B cell (primary cell): ENCODE data around the gene TXNL1. TPM values are rescaled to one million over a fixed set of nuclear protein-coding genes. Genes with fewer than 3 reads are reported as not detected.

ENCODE experiments used
- ATAC-seq: fragments of 200-7000 bp; cut with Tn5 transposase; one replicate; pipeline ENCODE4 v1.10.0; 2021; ENCODE audit warnings: low read depth, mild to moderate bottlenecking, moderate number of reproducible peaks, moderate library complexity
- CTCF ChIA-PET: fragments of 350-600 bp; sonication (Branson Sonifier 250); formaldehyde crosslinking; loops from one replicate; lab custom pipeline; 2021; ENCODE audit warnings: antibody characterized with exemption, inconsistent platforms; lab: Charles Lee
- POLR2A ChIA-PET: fragments of 350-600 bp; sonication (Branson Sonifier 250); formaldehyde crosslinking; loops from one replicate; lab custom pipeline; 2021; ENCODE audit warnings: antibody characterized with exemption; lab: Charles Lee
- DNase-seq: peaks from one replicate; pipeline ENCODE4 v3.0.0; 2013
- H2AFZ ChIP-seq: 2 replicates; pipeline ENCODE4 v1.6.1; 2012; ENCODE audit warnings: mild to moderate bottlenecking, low read depth, low read length; ENCODE audit not compliant: insufficient read depth, poor library complexity, severe bottlenecking
- H3K27ac ChIP-seq, 2 donors: 1 replicate in 1 of 2; 2 replicates in 1 of 2; pipeline ENCODE4 v1.5.1; 2012 to 2013; ENCODE audit warnings: low read length in 2 of 2, mild to moderate bottlenecking in 2 of 2, moderate library complexity in 1 of 2
- H3K27me3 ChIP-seq, 4 experiments: fragments of 200-600 bp in 1 of 4; sonication (generic) in 1 of 4; replicated peaks in 1 of 4; 1 replicate in 2 of 4; 2 replicates in 2 of 4; pipeline versions ENCODE4 v1.6.1 to v1.7.0; 2013 to 2016; ENCODE audit warnings: low read length in 3 of 4, mild to moderate bottlenecking in 2 of 4, mixed read lengths in 1 of 4, moderate library complexity in 1 of 4; ENCODE audit not compliant: insufficient read depth in 4 of 4, control insufficient read depth in 3 of 4; ENCODE audit errors: control extremely low read depth in 1 of 4
- H3K36me3 ChIP-seq, 2 experiments: replicated peaks in 1 of 2; 1 replicate in 1 of 2; 2 replicates in 1 of 2; pipeline versions ENCODE4 v1.6.1 to v1.7.1; 2013; ENCODE audit warnings: low read length in 1 of 2; ENCODE audit not compliant: insufficient read depth in 2 of 2, control insufficient read depth in 1 of 2; ENCODE audit errors: control extremely low read depth in 1 of 2, extremely low read depth in 1 of 2
- H3K4me1 ChIP-seq, 2 donors: fragments of 200-600 bp in 1 of 2; sonication (generic) in 1 of 2; 1 replicate in 1 of 2; 2 replicates in 1 of 2; pipeline versions ENCODE4 v1.5.1 to v1.6.1; 2013 to 2017; ENCODE audit warnings: low read length in 2 of 2; ENCODE audit not compliant: control insufficient read depth in 2 of 2, insufficient read depth in 2 of 2
- H3K4me2 ChIP-seq: replicated peaks from 2 replicates; pipeline ENCODE3; 2012; ENCODE audit warnings: mild to moderate bottlenecking, low read depth, low read length; ENCODE audit not compliant: poor library complexity, severe bottlenecking
- H3K4me3 ChIP-seq, 5 experiments: fragments of 200-600 bp in 1 of 5; sonication (generic) in 1 of 5; 1 replicate in 3 of 5; 2 replicates in 2 of 5; pipeline versions ENCODE4 v1.5.1 to v1.7.0; 2011 to 2016; ENCODE audit warnings: low read length in 4 of 5, mild to moderate bottlenecking in 4 of 5, low read depth in 2 of 5, control low read depth in 1 of 5, moderate library complexity in 1 of 5; ENCODE audit not compliant: insufficient read depth in 1 of 5; ENCODE audit errors: control extremely low read depth in 1 of 5, extremely low read depth in 1 of 5
- H3K79me2 ChIP-seq: fragments of 200-600 bp; sonication (generic); one replicate; pipeline ENCODE4 v1.6.0; 2016; ENCODE audit warnings: low read length; ENCODE audit not compliant: control insufficient read depth, insufficient read depth
- H3K9ac ChIP-seq: fragments of 200-600 bp; sonication (generic); 2 replicates; pipeline ENCODE4 v1.6.1; 2017; ENCODE audit warnings: mild to moderate bottlenecking, low read length, moderate library complexity
- H3K9me3 ChIP-seq, 3 donors: one replicate each; pipeline versions ENCODE4 v1.6.1 to v1.7.1; 2013; ENCODE audit warnings: low read length in 2 of 3; ENCODE audit not compliant: control insufficient read depth in 2 of 3, insufficient read depth in 1 of 3; ENCODE audit errors: control extremely low read depth in 1 of 3
- H4K20me1 ChIP-seq: 2 replicates; pipeline ENCODE4 v1.6.0; 2012; ENCODE audit warnings: mild to moderate bottlenecking, low read length; ENCODE audit not compliant: insufficient read depth, control insufficient read depth, poor library complexity, severe bottlenecking
- H3K27ac Mint-ChIP-seq: one replicate; pipeline ENCODE4 v1.8.0; 2021; ENCODE audit warnings: mixed read lengths
- H3K27me3 Mint-ChIP-seq: one replicate; pipeline ENCODE4 v1.8.0; 2021; ENCODE audit warnings: mixed read lengths
- H3K4me1 Mint-ChIP-seq: one replicate; pipeline ENCODE4 v1.8.0; 2021; ENCODE audit warnings: mixed read lengths
- H3K4me3 Mint-ChIP-seq: one replicate; pipeline ENCODE4 v1.8.0; 2021; ENCODE audit warnings: mixed read lengths
- H3K9me3 Mint-ChIP-seq: one replicate; pipeline ENCODE4 v1.8.0; 2022; ENCODE audit warnings: mixed read lengths; ENCODE audit not compliant: insufficient read depth
- CTCF ChIP-seq: fragments of 200-600 bp; IDR thresholded peaks from one replicate; pipeline ENCODE4 v1.8.0; 2022; ENCODE audit warnings: antibody characterized with exemption, mild to moderate bottlenecking
- EZH2 ChIP-seq: IDR thresholded peaks from 2 replicates; pipeline ENCODE4 v1.6.1; 2012; ENCODE audit warnings: borderline replicate concordance, low read depth, mild to moderate bottlenecking, moderate library complexity, low read length; ENCODE audit not compliant: insufficient read depth, poor library complexity, severe bottlenecking
- WGBS: methylation state at CpG from one replicate; pipeline ENCODE4 v1.1.5; 2013; ENCODE audit warnings: missing lambda C conversion rate; ENCODE audit not compliant: insufficient coverage; 5-methylcytosine and 5-hydroxymethylcytosine counted together
- intact Hi-C: fragments of 100-400 bp; cut with micrococcal nuclease; formaldehyde crosslinking; loops from one replicate; pipeline ENCODE4 v1.10.0; 2022
- polyA plus RNA-seq: library from polyadenylated mRNA; depleted of rRNA; stranded (reverse); fragments of >200 nt; gene quantifications from 2 replicates; pipeline ENCODE4 v1.2.3, GENCODE V29; 2012
- total RNA-seq, 2 donors: library from RNA; stranded (reverse); fragments of 120-200 nt in 1 of 2; gene quantifications; 1 replicate in 1 of 2; 2 replicates in 1 of 2; pipeline versions ENCODE4 v1.2.3 to v1.2.4, GENCODE V29; 2013 to 2022

TXNL1 gene
- total and polyA plus RNA-seq, 2 donors (not counting 1 experiment from before 2014, with no cell fraction given): 20.2 to 45.4 TPM

GRCh38 chr18:56565046-56565445, 73.3 kb downstream of the TXNL1 start:
- POLR2A ChIA-PET: no interaction called here
- H3K27me3 Mint-ChIP-seq: no peaks in the 10 kb centered on the region
- CTCF ChIA-PET: interaction anchor here (1.3 to 1.5 kb wide), 3 partner anchors 10 to 1330 kb away, joined by 3 to 5 read pairs (median 4); no protein-coding TSS in a partner anchor

GRCh38 chr18:56563568-56563967, 74.8 kb downstream of the TXNL1 start:
- H3K27ac ChIP-seq: no peak overlapping the region
- no peak for DNase-seq
- WGBS: 94% methylated on average over 5 of the region's 7 CpGs
- no peaks in the 10 kb centered on the region for H3K36me3 ChIP-seq
- CTCF ChIA-PET: interaction anchor here (0.9 to 1.4 kb wide), 2 partner anchors 13 to 1329 kb away, joined by 3 read pairs; no protein-coding TSS in a partner anchor
- H3K9me3 ChIP-seq: peaks cover 0 to 3% (median 0%) of the 10 kb centered on the region in 3 donors
- H3K79me2 ChIP-seq: no peaks in the 10 kb centered on the region
- no peaks in the 10 kb centered on the region for H3K27me3 ChIP-seq
- Mint-ChIP-seq H3K4me3 (no peak overlapping the region), H3K4me1 (peaks cover 9% of the 10 kb centered on the region), H3K27me3 (peaks cover 7% of the 10 kb centered on the region), H3K27ac (no peak overlapping the region), H3K9me3 (no peaks in the 10 kb centered on the region)
- H3K4me2 ChIP-seq: no peak overlapping the region
- intact Hi-C loops: no loop called here
- no peak overlapping the region for H3K9ac ChIP-seq
- H4K20me1 ChIP-seq: no peaks in the 10 kb centered on the region
- H3K4me3 ChIP-seq: no peak overlapping the region
- H3K4me1 ChIP-seq: no peaks in the 10 kb centered on the region
- no peak for ATAC-seq
- peak; percentile 13 for TF ChIP-seq CTCF
- TF ChIP-seq EZH2: no peak
- POLR2A ChIA-PET: no interaction called here
- H2AFZ ChIP-seq: no peak overlapping the region

More at GRCh38 chr18:56565046-56565445, 73.3 kb downstream of the TXNL1 start:
- H3K27ac ChIP-seq: no peak overlapping the region
- H3K79me2 ChIP-seq: no peaks in the 10 kb centered on the region
- no peaks in the 10 kb centered on the region for H3K27me3 ChIP-seq
- H3K4me2 ChIP-seq: no peak overlapping the region
- H3K4me1 ChIP-seq: no peaks in the 10 kb centered on the region
- Mint-ChIP-seq H3K4me3 (no peak overlapping the region), H3K4me1 (peaks cover 3% of the 10 kb centered on the region), H3K9me3 (no peaks in the 10 kb centered on the region), H3K27ac (no peak overlapping the region)
- no peak for DNase-seq
- 100% methylated on average over 1 of the region's 6 CpGs for WGBS
- no peaks in the 10 kb centered on the region for H3K36me3 ChIP-seq
- no peak overlapping the region for H3K4me3 ChIP-seq
- no peak overlapping the region for H3K9ac ChIP-seq
- no peak overlapping the region for H2AFZ ChIP-seq
- H3K9me3 ChIP-seq: peaks cover 0 to 3% (median 0%) of the 10 kb centered on the region in 3 donors
- no peak for ATAC-seq
- no peak for TF ChIP-seq EZH2
- no peak for TF ChIP-seq CTCF
- no peaks in the 10 kb centered on the region for H4K20me1 ChIP-seq
- intact Hi-C loops: no loop called here
